HAP-1 (cell line): ENCODE data around the gene SWAP70.

ENCODE experiments used
- DNase-seq, 2 experiments: peaks; one replicate each; pipeline ENCODE4 v3.0.0-alpha.2; 2016 to 2020; ENCODE audit warnings: low spot score in 2 of 2
- H3K27me3 ChIP-seq: fragments of 250-450 bp; sonication (Bioruptor Pico); 2 replicates; pipeline ENCODE4 v1.5.1; 2020; ENCODE audit warnings: low read depth, mild to moderate bottlenecking, moderate library complexity
- H3K36me3 ChIP-seq: fragments of 250-450 bp; sonication (Bioruptor Pico); replicated peaks from 2 replicates; pipeline ENCODE4 v1.5.1; 2020; ENCODE audit warnings: mild to moderate bottlenecking
- H3K4me1 ChIP-seq: fragments of 250-450 bp; sonication (Bioruptor Pico); 2 replicates; pipeline ENCODE4 v1.5.1; 2020; ENCODE audit warnings: mild to moderate bottlenecking
- H3K4me3 ChIP-seq: fragments of 250-450 bp; sonication (Bioruptor Pico); 2 replicates; pipeline ENCODE4 v1.5.1; 2020; ENCODE audit warnings: mild to moderate bottlenecking, moderate library complexity
- H3K9me3 ChIP-seq: fragments of 250-450 bp; sonication (Bioruptor Pico); 2 replicates; pipeline ENCODE4 v1.5.1; 2020; ENCODE audit warnings: mild to moderate bottlenecking, moderate library complexity
- in situ Hi-C: fragments of 300-500 bp; cut with MboI; formaldehyde crosslinking; loops from 3 replicates; pipeline ENCODE4 v1.14.3; 2020; ENCODE audit warnings: low sequenced_read_pairs, inconsistent platforms, mixed read lengths

SWAP70 gene

DNA sequence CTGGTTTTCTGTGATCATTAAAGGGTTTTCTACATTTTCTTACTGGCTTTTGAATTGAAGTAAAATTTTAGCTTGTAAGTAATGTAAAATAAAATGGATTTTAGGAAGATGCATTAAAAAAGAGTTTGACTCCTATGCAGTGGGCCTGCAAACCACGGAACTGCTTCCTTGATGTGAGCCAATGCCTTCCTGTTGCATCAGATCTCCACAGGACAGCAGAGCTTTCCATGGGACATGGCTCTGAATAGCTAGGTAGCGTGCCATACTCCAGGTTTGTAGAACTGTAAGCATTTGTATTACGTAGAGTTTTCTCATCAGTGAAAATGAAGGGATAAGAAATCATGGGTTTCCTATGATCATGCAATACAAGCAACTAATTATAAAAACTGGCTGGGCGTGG is 133.4 kb downstream of the SWAP70 start:
- DNase-seq, result no peak
- Histone ChIP-seq H3K27me3 (no peaks in the 10 kb centered on the region), H3K36me3 (no peaks in the 10 kb centered on the region; the same call in 1 of the 2 replicates), H3K4me1 (peaks cover 30% of the 10 kb centered on the region), H3K4me3 (no peak overlapping the region), H3K9me3 (no peaks in the 10 kb centered on the region)
- in situ Hi-C loops, result no loop called here

DNA sequence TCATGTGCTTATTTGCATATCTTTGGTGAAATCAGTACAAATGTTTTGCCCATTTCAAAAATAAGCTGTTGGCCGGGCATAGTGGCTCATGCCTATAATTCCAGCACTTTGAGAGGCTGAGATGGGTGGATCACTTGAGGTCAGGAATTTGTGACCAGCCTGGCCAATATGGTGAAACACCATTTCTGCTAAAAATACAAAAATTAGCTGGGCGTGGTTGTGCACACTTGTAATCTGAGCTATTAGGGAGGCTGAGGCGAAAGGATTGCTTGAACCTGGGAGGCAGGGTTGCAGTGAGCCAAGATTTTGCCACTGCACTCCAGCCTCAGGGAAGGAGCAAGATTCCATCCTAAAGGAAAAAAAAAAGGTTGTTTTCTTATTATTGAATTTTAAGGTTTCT is 136.0 kb downstream of the SWAP70 start:
- Histone ChIP-seq H3K4me3 (no peak overlapping the region), H3K4me1 (peaks cover 52% of the 10 kb centered on the region), H3K27me3 (no peaks in the 10 kb centered on the region), H3K36me3 (no peaks in the 10 kb centered on the region; the same call in 1 of the 2 replicates), H3K9me3 (no peaks in the 10 kb centered on the region)
- DNase-seq, result peak in 1 of 2 experiments; percentile 37
- in situ Hi-C loops, result no loop called here

DNA sequence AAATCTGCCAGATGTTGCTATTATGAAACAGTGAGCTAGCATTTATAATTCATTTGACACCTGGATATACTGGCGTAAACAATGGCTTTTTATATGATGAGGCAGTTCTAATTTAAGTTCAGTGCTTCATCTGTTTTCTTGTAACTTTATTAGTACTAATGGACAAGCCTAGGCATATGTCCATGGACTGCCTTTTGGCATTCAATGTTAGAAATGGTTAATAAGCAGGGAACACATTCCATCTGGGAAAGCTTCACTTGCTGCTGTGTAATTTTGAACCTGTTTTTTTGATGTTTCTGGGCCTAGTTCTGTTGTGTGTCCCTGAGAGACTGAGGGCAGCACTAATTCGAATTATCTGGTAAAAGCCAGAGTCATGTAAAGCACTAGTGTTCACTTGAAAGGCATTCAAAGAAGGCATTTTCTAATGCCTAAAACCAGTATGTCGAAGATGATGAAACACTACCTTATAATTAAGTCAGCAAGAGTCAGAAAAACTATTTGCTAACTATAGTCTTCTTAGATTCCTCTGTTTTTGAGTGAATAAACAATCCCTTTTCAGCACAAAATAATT is 138.5 kb downstream of the SWAP70 start:
- in situ Hi-C loops, result no loop called here
- no peak overlapping the region for H3K4me3 ChIP-seq

More for the DNA sequence above, 138.5 kb downstream of the SWAP70 start:
- no peaks in the 10 kb centered on the region for H3K27me3 ChIP-seq
- H3K9me3 ChIP-seq, result no peaks in the 10 kb centered on the region
- peaks cover 52% of the 10 kb centered on the region for H3K4me1 ChIP-seq
- H3K36me3 ChIP-seq, result peaks cover 1% of the 10 kb centered on the region
- DNase-seq, result peak; percentile 27 to 92
